Measurements from ENCODE around the gene MLH1.

MLH1 gene

DNA sequence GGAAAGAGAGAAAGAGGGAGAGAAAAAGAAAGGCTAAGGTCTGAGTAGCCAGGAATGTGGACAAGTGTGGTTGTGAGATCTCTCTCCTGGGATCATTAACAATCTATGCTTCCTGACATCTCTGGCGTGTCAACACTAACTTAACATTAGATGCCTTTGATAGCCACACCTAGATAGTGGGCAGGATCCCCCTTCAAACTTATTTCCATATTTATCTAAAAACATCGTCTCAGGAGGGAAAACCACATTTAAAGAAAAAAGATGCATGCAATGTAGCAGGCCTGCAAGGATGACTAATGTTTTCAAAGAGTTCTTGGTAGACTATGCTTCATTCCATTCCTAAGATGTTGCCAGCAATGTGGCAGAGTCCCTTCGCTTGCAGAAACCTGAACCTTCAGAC, 80.9 kb downstream of the MLH1 start:
- Mint-ChIP-seq H3K4me1 (ENCODE audit: low read depth) (peaks cover 20% of the 10 kb centered on the region), H3K4me3 (no peak overlapping the region), H3K9me3 (no peaks in the 10 kb centered on the region), H3K27ac (no peak overlapping the region), H3K36me3 (ENCODE audit: low read depth) (peaks cover 39% of the 10 kb centered on the region), H3K27me3 (no peaks in the 10 kb centered on the region)

DNA sequence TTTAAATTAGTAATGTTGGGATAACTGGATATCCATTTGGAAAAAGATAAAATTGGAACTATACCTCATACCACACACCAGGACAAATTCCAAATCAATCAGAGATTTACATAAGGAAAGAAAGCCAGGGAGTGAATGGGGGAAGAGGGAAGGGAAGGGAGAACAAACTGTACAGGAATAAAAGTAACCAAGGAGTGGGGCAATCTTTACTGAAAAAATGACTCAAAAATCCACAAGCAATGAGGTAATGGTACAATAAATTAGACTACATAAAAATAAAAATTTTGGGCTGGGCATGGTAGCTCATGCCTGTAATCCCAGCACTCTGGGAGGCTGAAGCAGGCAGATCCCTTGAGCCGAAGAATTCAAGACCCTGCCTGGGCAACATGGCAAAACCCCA, 82.6 kb downstream of the MLH1 start:
- Mint-ChIP-seq H3K36me3 (ENCODE audit: low read depth) (peaks cover 44% of the 10 kb centered on the region), H3K4me3 (no peak overlapping the region), H3K9me3 (no peaks in the 10 kb centered on the region), H3K27ac (no peak overlapping the region), H3K4me1 (ENCODE audit: low read depth) (peaks cover 20% of the 10 kb centered on the region), H3K27me3 (no peaks in the 10 kb centered on the region)

DNA sequence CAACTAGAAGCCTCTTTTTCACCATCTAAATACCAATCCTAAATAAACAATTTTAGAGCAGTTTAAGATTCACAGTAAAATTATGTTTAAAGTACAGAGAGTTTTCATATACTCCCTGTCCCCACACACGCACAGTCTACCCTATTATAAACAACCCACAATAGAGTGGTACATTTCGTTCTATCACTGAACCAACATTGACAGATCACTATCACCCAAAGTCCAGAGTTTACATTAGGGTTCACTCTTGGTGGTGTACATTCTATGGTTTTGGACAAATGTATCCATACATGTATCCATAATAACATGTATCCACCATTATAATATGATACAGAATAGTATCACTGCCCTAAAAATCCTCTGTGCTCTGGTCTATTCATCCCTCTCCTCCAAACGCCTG, 89.0 kb downstream of the MLH1 start:
- peaks cover 35% of the 10 kb centered on the region for H3K36me3 Mint-ChIP-seq (ENCODE audit: low read depth)
- no peaks in the 10 kb centered on the region for H3K4me1 Mint-ChIP-seq (ENCODE audit: low read depth)
- H3K4me3 Mint-ChIP-seq, result no peak overlapping the region
- no peak overlapping the region for H3K27ac Mint-ChIP-seq
- no peaks in the 10 kb centered on the region for H3K27me3 Mint-ChIP-seq
- H3K9me3 Mint-ChIP-seq, result no peaks in the 10 kb centered on the region

DNA sequence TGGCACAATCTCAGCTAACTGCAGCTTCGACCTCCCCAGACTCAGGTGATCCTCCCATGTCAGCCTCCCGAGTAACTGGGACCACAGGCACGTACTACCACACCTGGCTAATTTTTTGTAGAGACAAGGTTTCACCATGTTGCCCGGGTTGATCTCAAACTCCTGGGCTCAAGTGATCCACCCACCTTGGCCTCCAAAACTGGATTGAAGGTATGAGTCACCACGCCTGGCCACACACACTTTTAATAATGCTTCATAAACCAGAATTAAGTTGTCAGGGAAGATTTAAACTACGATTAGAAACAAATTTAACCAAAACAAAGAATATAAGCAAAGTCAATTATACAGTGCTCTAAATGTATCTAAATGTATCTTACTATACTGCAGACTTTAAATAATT, 93.6 kb downstream of the MLH1 start:
- Mint-ChIP-seq H3K36me3 (ENCODE audit: low read depth) (peaks cover 39% of the 10 kb centered on the region), H3K9me3 (no peaks in the 10 kb centered on the region), H3K27me3 (no peaks in the 10 kb centered on the region), H3K27ac (no peak overlapping the region), H3K4me3 (no peak overlapping the region), H3K4me1 (ENCODE audit: low read depth) (no peaks in the 10 kb centered on the region)

DNA sequence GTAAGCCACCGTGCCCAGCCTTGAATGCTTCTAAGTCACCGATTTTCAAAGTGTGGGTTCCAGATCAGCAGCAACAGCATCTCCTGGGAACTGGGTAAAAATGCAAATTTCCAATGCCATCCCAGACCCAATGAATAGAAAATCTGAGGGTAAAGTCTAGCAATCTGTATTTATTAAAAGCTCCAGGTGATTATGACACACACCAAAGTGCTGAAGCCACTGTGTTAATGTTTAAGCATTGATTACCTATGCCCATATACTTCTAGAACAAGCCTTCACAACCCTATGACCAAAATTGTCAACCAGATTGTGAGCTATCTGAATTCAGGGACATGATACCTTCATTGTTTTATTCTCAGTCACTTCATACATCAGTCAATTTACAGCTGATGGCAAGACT, 94.6 kb downstream of the MLH1 start:
- no peak overlapping the region for H3K27ac Mint-ChIP-seq
- no peak overlapping the region for H3K4me3 Mint-ChIP-seq
- no peaks in the 10 kb centered on the region for H3K27me3 Mint-ChIP-seq
- no peaks in the 10 kb centered on the region for H3K4me1 Mint-ChIP-seq (ENCODE audit: low read depth)
- H3K36me3 Mint-ChIP-seq (ENCODE audit: low read depth), result peaks cover 39% of the 10 kb centered on the region
- H3K9me3 Mint-ChIP-seq, result no peaks in the 10 kb centered on the region

DNA sequence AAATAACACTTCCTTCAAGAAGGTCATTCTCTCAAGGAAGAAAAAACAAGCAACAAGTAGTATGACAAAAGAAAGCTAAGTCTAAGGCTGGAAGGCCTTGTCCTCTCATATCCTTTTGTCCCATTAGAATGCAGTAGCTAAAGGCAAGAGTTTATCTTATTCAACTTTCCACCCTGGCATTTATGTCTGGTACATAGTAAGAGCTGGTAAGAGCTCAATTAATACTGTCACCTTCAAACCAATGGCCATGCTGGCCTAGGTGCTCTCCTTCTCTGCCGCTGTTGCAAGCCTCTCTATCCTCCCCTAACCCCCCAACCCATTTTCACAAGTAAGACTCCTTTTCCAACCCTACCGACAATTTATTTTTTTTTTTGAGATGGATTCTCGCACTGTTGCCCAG, 99.2 kb downstream of the MLH1 start:
- H3K4me1 Mint-ChIP-seq (ENCODE audit: low read depth), result no peaks in the 10 kb centered on the region
- no peak overlapping the region for H3K27ac Mint-ChIP-seq
- H3K27me3 Mint-ChIP-seq, result no peaks in the 10 kb centered on the region
- H3K36me3 Mint-ChIP-seq (ENCODE audit: low read depth), result peaks cover 43% of the 10 kb centered on the region
- H3K4me3 Mint-ChIP-seq, result no peak overlapping the region
- H3K9me3 Mint-ChIP-seq, result no peaks in the 10 kb centered on the region

DNA sequence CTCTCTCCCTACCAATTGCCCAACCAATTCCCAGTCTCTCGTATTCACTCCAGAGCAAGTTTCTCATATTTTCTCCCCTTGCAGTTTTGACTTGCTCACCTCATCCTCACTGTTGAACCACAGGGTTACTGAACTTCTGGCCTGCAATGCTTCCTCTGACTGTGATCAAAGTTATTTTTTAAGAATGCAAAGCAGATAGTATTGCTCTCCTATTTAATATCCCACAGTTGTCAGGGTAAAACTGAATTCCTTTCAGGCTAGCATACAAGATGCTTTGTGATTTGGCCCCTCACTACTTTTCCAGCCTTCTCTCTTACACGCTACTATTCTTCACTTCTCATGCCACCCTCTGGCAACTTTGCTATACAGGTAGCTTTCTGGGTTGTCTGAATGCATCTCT, 100.2 kb downstream of the MLH1 start:
- H3K9me3 Mint-ChIP-seq, result no peaks in the 10 kb centered on the region
- peaks cover 40% of the 10 kb centered on the region for H3K36me3 Mint-ChIP-seq (ENCODE audit: low read depth)
- H3K27me3 Mint-ChIP-seq, result no peaks in the 10 kb centered on the region
- no peak overlapping the region for H3K4me3 Mint-ChIP-seq
- H3K4me1 Mint-ChIP-seq (ENCODE audit: low read depth), result no peaks in the 10 kb centered on the region
- no peak overlapping the region for H3K27ac Mint-ChIP-seq

DNA sequence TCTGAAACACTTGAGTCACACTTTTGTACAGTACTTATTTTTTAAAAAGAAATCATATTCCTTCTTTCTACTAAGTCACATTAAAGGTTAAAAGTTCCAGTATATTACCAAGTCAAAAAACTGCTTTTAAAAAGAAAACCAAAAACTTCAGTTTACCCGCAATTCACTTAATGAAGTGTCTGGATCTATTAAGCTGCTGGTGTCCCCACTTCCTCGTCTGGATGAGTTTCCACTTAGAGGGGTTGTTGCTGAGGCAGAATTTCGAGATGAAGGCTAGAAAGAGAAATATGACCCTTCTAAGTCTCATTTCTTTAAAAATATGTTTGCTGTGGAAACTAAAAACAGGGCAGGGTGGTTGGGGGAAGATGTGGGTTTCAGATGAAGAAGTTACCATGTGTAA, 101.3 kb downstream of the MLH1 start:
- Mint-ChIP-seq H3K4me3 (no peak overlapping the region), H3K27ac (no peak overlapping the region), H3K9me3 (no peaks in the 10 kb centered on the region), H3K4me1 (ENCODE audit: low read depth) (no peaks in the 10 kb centered on the region), H3K27me3 (no peaks in the 10 kb centered on the region), H3K36me3 (ENCODE audit: low read depth) (peaks cover 39% of the 10 kb centered on the region)

DNA sequence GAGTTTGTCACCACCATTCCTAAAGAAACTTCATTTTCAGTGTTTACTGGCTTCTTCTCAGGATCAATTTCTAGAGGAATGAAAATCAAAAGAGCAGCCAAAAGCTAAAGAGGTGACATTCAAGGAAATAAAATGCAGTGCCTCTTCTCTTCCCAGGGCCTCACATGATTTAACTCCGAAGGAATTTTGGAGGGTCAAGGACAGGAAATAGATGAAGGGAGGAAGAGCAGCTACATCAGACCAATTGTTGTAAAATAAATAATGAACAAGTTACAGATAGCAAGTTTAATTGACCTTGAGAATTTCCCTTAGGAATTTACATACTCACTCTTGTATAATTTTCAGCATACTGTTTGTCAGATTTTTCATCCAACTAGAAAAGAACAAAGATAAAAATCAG, 103.0 kb downstream of the MLH1 start:
- Mint-ChIP-seq H3K4me3 (no peak overlapping the region), H3K9me3 (no peaks in the 10 kb centered on the region), H3K27ac (no peak overlapping the region), H3K27me3 (no peaks in the 10 kb centered on the region), H3K36me3 (ENCODE audit: low read depth) (peaks cover 26% of the 10 kb centered on the region), H3K4me1 (ENCODE audit: low read depth) (no peaks in the 10 kb centered on the region)

DNA sequence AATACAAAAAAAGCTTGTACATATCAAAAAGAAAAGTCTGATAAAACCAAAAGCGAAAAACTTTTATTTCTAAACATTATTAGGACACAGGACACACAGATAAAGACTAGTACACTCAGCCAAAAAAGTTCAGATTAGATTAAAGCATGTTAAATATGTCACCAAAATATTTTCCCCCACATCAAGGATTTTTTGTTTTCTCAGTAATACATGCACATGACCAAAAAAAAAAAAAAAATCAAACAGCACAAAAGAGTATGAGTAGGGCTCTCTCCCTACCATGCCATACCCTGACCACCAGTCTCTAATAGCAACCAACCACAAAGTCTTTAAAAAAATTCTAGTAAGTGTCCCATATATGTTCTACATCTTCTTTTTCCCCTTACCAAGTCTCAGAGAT, 103.7 kb downstream of the MLH1 start:
- Mint-ChIP-seq H3K4me1 (ENCODE audit: low read depth) (no peaks in the 10 kb centered on the region), H3K4me3 (no peak overlapping the region), H3K27ac (no peak overlapping the region), H3K27me3 (no peaks in the 10 kb centered on the region), H3K36me3 (ENCODE audit: low read depth) (peaks cover 25% of the 10 kb centered on the region), H3K9me3 (no peaks in the 10 kb centered on the region)

DNA sequence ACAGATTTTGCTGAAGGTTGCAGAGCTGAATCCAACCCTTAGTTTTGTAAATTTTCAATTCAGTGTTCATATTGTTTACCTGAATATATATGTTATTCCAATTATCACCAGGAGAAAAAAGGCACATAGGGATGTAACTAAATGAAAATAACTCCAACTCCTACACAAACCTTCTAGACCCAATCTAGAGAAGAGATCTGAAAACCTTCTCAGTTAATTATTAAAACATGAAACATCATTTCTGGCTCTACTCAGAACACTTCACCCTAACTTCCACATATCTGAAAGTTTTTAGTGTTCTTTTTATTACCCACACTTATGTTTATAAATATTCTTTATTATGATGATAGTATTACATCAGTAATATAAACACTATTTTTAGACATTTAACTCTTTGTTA, 104.5 kb downstream of the MLH1 start:
- Mint-ChIP-seq H3K36me3 (ENCODE audit: low read depth) (peaks cover 28% of the 10 kb centered on the region), H3K27ac (no peak overlapping the region), H3K4me1 (ENCODE audit: low read depth) (no peaks in the 10 kb centered on the region), H3K27me3 (no peaks in the 10 kb centered on the region), H3K9me3 (no peaks in the 10 kb centered on the region), H3K4me3 (no peak overlapping the region)

DNA sequence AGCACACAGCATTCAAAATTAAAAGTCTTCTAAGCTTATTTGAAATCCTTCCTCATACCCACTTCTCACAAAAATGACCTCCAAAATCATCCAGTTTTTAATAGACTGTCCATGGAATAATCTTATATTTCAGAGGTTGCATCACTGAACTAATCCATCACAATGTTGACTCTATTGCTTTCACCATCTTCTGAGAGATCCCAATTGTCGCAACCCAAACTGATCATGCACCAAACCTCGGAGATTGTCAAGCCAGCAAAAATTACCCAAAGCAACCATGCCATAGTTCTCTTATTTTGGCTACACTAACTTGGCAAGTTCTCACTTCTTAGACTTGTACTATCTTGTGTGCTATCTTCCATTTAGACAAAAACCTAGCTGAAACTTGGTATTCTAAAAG, 105.6 kb downstream of the MLH1 start:
- H3K36me3 Mint-ChIP-seq (ENCODE audit: low read depth), result peaks cover 20% of the 10 kb centered on the region
- no peaks in the 10 kb centered on the region for H3K9me3 Mint-ChIP-seq
- no peaks in the 10 kb centered on the region for H3K27me3 Mint-ChIP-seq
- no peaks in the 10 kb centered on the region for H3K4me1 Mint-ChIP-seq (ENCODE audit: low read depth)
- H3K4me3 Mint-ChIP-seq, result no peak overlapping the region
- no peak overlapping the region for H3K27ac Mint-ChIP-seq

DNA sequence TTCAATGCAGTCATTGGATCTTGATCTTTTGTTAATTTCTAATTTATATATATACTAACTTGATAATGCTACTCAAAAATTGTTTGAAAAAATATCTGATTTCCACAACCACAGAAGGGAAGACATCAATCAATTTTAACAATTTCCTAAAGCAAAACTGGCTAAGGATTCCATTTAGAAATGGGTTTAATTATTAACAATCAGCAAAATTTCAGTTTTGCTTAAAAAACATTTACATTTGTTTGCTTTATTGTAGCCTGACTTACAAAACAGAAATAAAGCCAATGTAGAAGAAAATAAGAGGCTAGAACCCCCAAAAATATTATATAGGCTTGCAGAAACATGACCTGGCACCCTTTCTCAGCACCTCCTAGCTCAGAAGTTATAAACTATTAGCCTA, 106.2 kb downstream of the MLH1 start:
- Mint-ChIP-seq H3K9me3 (no peaks in the 10 kb centered on the region), H3K4me3 (no peak overlapping the region), H3K36me3 (ENCODE audit: low read depth) (peaks cover 17% of the 10 kb centered on the region), H3K27ac (no peak overlapping the region), H3K4me1 (ENCODE audit: low read depth) (no peaks in the 10 kb centered on the region), H3K27me3 (no peaks in the 10 kb centered on the region)

DNA sequence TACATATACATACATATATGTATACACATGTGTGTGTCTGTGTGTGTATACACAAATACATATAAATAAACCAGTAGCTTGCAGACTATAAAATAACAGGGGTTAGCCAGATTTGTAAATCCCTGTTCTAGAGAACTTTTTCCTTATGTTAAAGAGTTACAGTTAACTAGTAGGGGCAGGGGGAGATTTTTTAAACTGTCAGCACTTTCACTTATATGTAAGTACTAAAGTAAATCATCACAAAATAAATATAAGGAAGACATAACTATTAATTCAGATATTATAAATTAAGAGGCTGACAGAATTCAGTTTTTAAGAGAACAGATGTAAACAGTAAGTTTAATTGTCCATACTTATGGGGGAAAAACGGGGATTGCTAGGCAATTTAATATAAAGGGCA, 107.1 kb downstream of the MLH1 start:
- Mint-ChIP-seq H3K27me3 (no peaks in the 10 kb centered on the region), H3K27ac (no peak overlapping the region), H3K9me3 (no peaks in the 10 kb centered on the region), H3K4me1 (ENCODE audit: low read depth) (no peaks in the 10 kb centered on the region), H3K36me3 (ENCODE audit: low read depth) (peaks cover 8% of the 10 kb centered on the region), H3K4me3 (no peak overlapping the region)

Measured in stimulated activated naive CD8-positive, alpha-beta T cell treated with anti-CD3 and anti-CD28 coated beads, Interleukin-15, Interleukin-2, amounts not matched to agents 100 ng/mL and 50 ng/mL, for 24 hours (primary cell).